Peyer's patch (tissue), 4 donors: ENCODE results near the gene GDI2. TPM values are rescaled to one million over a fixed set of nuclear protein-coding genes. Genes with fewer than 3 reads are reported as not detected.
A peak's percentile ranks its signal among the peaks of the same experiment; 100 is the strongest.
"Not testable (repeated sequence)": the region's sequence is repeated elsewhere in the genome, so short reads cannot be mapped to it uniquely, and the experiment has no call there.

ENCODE experiments used
- DNase-seq, 3 donors: peaks; one replicate each; pipeline ENCODE4 v3.0.0-alpha.2; 2017 to 2019
- H3K27ac ChIP-seq, 4 donors: fragments of 200-600 bp; sonication (generic); one replicate each; pipeline ENCODE4 v1.5.1; 2016 to 2019
- H3K27me3 ChIP-seq, 2 donors: fragments of 200-600 bp; sonication (generic); one replicate each; pipeline ENCODE4 v1.5.1; 2019
- H3K36me3 ChIP-seq, 3 donors: fragments of 200-600 bp; sonication (generic); one replicate each; pipeline ENCODE4 v1.5.1; 2016 to 2019
- H3K4me1 ChIP-seq, 4 donors: fragments of 200-600 bp; sonication (generic); one replicate each; pipeline ENCODE4 v1.5.1; 2016 to 2019
- H3K4me3 ChIP-seq, 4 donors: fragments of 200-600 bp; sonication (generic); 1 replicate in 3 of 4; 2 replicates in 1 of 4; pipeline ENCODE4 v1.5.1; 2016 to 2019; ENCODE audit warnings: mild to moderate bottlenecking in 1 of 4
- H3K9me3 ChIP-seq, 4 donors: fragments of 200-600 bp; sonication (generic); one replicate each; pipeline ENCODE4 v1.5.1; 2016 to 2019; ENCODE audit warnings: mild to moderate bottlenecking in 1 of 4
- CTCF ChIP-seq, 6 experiments: fragments of 450-650 bp in 4 of 6; fragments of 200-600 bp in 2 of 6; sonication (generic) in 1 of 6; IDR thresholded peaks; one replicate each; pipeline ENCODE4 v1.5.1; 2017 to 2019; ENCODE audit warnings: antibody characterized with exemption in 6 of 6, mild to moderate bottlenecking in 3 of 6, moderate library complexity in 1 of 6
- POLR2A ChIP-seq, 2 donors: fragments of 450-650 bp; IDR thresholded peaks; one replicate each; pipeline ENCODE4 v1.5.1; 2017; ENCODE audit warnings: antibody characterized with exemption in 2 of 2, mild to moderate bottlenecking in 2 of 2, moderate library complexity in 2 of 2
- total RNA-seq, 4 donors: library from RNA; depleted of rRNA; stranded (reverse); fragments of >200 nt; gene quantifications; one replicate each; pipeline ENCODE4 v1.1.0, GENCODE V29; 2016

The GDI2 gene
- total RNA-seq, 4 donors from 2014 or later, result 182 to 326 (median 260) TPM

GRCh38 chr10:5830629-5831445 is 17.6 kb upstream of the GDI2 start:
- Histone ChIP-seq H3K4me3 (no peak overlapping the region), H3K36me3 (no peaks in the 10 kb centered on the region), H3K27ac (no peak overlapping the region), H3K27me3 (no peaks in the 10 kb centered on the region), H3K4me1 (peaks cover 0 to 7% (median 0%) of the 10 kb centered on the region in 4 donors), H3K9me3 (no peaks in the 10 kb centered on the region)
- peak in 1 of 3 donors; percentile 30 for DNase-seq
- TF ChIP-seq POLR2A (IDR thresholded peaks at IDR 0.05) (no peak), CTCF (IDR thresholded peaks at IDR 0.05) (no peak)

GRCh38 chr10:5829267-5829666 is 16.0 kb upstream of the GDI2 start:
- Histone ChIP-seq H3K27me3 (no peaks in the 10 kb centered on the region), H3K4me1 (peaks cover 0 to 7% (median 0%) of the 10 kb centered on the region in 4 donors), H3K4me3 (no peak overlapping the region), H3K27ac (no peak overlapping the region), H3K36me3 (no peaks in the 10 kb centered on the region), H3K9me3 (no peaks in the 10 kb centered on the region)
- TF ChIP-seq CTCF (IDR thresholded peaks at IDR 0.05), result no peak
- no peak for TF ChIP-seq POLR2A (IDR thresholded peaks at IDR 0.05)
- no peak for DNase-seq

- Histone ChIP-seq H3K4me3 (no peak overlapping the region), H3K27ac (no peak overlapping the region), H3K4me1 (peaks cover 0 to 7% (median 0%) of the 10 kb centered on the region in 4 donors), H3K9me3 (no peaks in the 10 kb centered on the region), H3K36me3 (no peaks in the 10 kb centered on the region), H3K27me3 (no peaks in the 10 kb centered on the region)
- no peak for TF ChIP-seq POLR2A (IDR thresholded peaks at IDR 0.05)
- TF ChIP-seq CTCF (IDR thresholded peaks at IDR 0.05), result no peak
- DNase-seq, result no peak
Measured at GRCh38 chr10:5828725-5829124, 15.5 kb upstream of the GDI2 start.

- TF ChIP-seq CTCF (IDR thresholded peaks at IDR 0.05), result no peak
- TF ChIP-seq POLR2A (IDR thresholded peaks at IDR 0.05), result no peak
- H3K27ac ChIP-seq, result no peak overlapping the region
- no peak for DNase-seq
- H3K4me3 ChIP-seq, result no peak overlapping the region
- no peaks in the 10 kb centered on the region for H3K9me3 ChIP-seq
- no peaks in the 10 kb centered on the region for H3K27me3 ChIP-seq
- no peaks in the 10 kb centered on the region for H3K36me3 ChIP-seq
- peaks cover 0 to 4% (median 0%) of the 10 kb centered on the region in 4 donors for H3K4me1 ChIP-seq
Measured at GRCh38 chr10:5827841-5828240, 14.6 kb upstream of the GDI2 start.

GRCh38 chr10:5826511-5826910 is 13.3 kb upstream of the GDI2 start:
- H3K27me3 ChIP-seq, DNase-seq, H3K4me3 ChIP-seq: not testable (repeated sequence)

GRCh38 chr10:5818894-5819293 is 5.7 kb upstream of the GDI2 start:
- peak in 2 of 3 donors; percentile 60 to 66 for DNase-seq
- H3K36me3 ChIP-seq, result no peaks in the 10 kb centered on the region
- peak overlapping the region in 2 of 4 donors; percentile 25 to 99 for H3K27ac ChIP-seq
- TF ChIP-seq CTCF (IDR thresholded peaks at IDR 0.05), result no peak
- TF ChIP-seq POLR2A (IDR thresholded peaks at IDR 0.05), result no peak
- H3K27me3 ChIP-seq, result no peaks in the 10 kb centered on the region
- H3K4me3 ChIP-seq, result no peak overlapping the region
- H3K4me1 ChIP-seq, result peaks cover 0 to 13% (median 10%) of the 10 kb centered on the region in 4 donors
- no peaks in the 10 kb centered on the region for H3K9me3 ChIP-seq

More at GRCh38 chr10:5826511-5826910, 13.3 kb upstream of the GDI2 start:
- H3K27ac ChIP-seq, H3K4me1 ChIP-seq, H3K9me3 ChIP-seq, H3K36me3 ChIP-seq: not testable (repeated sequence)
